Measurements from ENCODE around the gene IL20RB.

IL20RB gene

DNA sequence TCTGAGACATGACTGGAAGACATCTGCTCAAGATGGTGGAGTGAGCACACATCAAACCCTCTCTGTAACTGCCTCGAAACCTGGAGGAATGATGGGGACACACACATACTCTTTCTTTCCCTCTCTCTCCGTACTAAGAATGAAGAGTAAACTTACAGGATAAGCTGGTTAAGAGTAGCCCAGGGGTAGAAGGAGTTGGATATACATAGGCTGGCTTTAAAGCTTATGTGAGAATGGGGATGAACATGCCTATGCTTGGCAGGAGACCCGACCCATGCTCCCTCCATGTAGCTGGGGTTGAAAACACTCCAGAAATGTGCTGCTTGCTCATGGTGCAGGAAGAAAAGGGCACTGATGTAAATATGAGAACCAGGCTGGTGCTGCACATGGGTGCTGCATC lies 68.9 kb downstream of the IL20RB start:
- in situ Hi-C loops (cut with HindIII; ENCODE audit: low sequenced_read_pairs), result no loop called here

GRCh38 chr3:137032465-137033120 lies 74.8 kb downstream of the IL20RB start:
- in situ Hi-C loops (cut with HindIII; ENCODE audit: low sequenced_read_pairs), result no loop called here

DNA sequence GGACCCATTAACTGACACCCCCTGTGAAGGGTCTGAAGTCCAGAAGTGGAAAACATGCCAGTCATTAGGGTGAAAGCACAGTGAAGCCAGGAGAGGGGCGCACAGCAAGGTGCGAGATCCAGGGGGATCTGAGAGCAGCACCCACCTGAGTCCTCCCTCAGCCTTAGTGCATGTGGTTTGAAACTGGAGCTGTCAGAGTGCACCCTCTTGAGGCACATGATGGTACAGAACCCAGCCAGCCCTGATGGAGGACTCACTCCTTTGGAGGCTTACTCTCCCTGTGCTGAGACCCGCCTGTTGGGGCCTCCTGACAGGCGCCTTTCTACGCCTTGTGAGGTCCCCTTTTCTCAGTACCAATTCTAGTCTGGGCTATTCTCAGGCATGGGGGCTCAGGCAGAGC lies 77.8 kb downstream of the IL20RB start:
- in situ Hi-C loops (cut with HindIII; ENCODE audit: low sequenced_read_pairs), result no loop called here

DNA sequence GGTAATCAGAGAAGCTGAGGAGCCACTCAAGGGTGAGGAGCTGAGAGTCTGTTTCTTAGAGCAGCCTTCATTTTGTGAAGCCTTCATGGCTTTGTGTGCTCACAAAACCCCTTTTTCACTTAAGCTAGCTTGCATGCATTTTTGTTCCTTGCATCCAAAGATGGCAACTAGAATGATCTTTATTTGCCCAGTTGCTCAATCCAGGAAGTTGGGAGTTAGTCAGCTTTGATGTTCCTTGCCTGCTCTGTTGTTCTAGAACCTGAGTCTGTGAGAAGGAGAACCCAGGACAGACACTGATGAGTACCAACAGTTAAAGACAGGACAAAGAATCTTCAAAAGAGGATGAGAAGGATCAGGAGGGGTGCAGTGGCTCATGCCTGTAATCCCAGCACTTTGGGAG lies 81.8 kb downstream of the IL20RB start:
- in situ Hi-C loops (cut with HindIII; ENCODE audit: low sequenced_read_pairs), result no loop called here

- in situ Hi-C loops (cut with HindIII; ENCODE audit: low sequenced_read_pairs), result no loop called here
These were observed 83.5 kb downstream of the IL20RB start for GRCh38 chr3:137041251-137041650.

DNA sequence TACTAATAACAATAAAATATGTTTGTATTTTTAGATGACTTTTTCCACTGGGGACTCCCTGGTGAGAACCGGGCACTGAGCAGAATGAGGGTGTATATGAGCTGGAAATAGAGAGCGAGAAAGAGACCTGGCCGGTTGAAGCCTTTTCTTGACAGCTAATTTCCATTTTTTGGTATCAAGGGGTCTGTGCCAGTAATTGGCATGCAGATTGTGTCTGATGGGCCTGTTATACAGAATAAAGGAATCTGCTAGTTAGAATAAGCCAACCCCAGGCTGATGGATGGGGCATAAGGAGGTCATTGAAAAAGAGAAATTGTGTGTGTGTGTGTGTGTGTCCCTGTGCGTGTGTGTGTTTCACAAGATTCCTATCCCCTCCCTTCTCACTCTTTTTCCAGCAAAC lies 83.9 kb downstream of the IL20RB start:
- in situ Hi-C loops (cut with HindIII; ENCODE audit: low sequenced_read_pairs), result no loop called here

- in situ Hi-C loops (cut with HindIII; ENCODE audit: low sequenced_read_pairs), result no loop called here
These were observed 89.0 kb downstream of the IL20RB start for GRCh38 chr3:137046747-137047146.

DNA sequence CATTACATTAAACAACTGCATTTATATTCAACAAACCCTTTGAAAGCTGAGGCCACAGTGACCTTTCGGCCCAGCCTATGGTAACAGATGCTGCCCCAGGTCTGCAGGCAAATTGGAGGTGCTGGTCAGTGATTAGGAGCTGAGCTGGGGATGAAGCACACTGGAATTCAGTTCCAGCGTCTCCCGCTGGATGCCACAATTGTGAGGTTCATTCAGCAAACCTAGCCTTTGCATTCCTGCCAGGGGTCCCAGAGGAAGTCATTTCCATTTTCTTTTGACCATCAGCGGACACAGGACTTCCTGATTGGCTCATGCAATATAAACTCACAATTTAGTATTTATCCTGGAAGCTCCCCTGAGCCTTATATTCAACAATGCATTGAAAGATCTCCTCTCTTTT lies 89.5 kb downstream of the IL20RB start:
- in situ Hi-C loops (cut with HindIII; ENCODE audit: low sequenced_read_pairs), result no loop called here

- in situ Hi-C loops (cut with HindIII; ENCODE audit: low sequenced_read_pairs), result no loop called here
These were observed 92.5 kb downstream of the IL20RB start for GRCh38 chr3:137050281-137050680.

DNA sequence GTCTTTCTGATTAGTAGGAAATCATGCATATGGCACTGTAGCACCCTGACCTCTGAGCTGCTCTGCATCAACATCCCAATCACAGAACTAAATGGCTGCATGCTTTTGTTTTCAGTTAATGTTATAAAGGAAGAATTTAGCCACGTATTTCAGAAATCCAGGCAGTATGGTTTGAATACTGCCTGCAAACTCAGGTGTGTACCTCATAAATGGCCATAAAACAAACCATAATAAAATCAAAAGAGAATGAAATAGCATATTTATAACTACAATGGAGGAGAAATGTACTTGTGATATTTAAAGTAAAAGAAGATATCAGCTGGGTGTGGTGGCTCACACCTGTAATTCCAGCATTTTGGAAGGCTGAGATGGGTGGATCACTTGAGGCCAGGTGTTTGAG lies 94.5 kb downstream of the IL20RB start:
- in situ Hi-C loops (cut with HindIII; ENCODE audit: low sequenced_read_pairs), result no loop called here
